RWPE2 (cell line): ENCODE measurements around the gene ANKRD35.
A peak's percentile ranks its signal among the peaks of the same experiment; 100 is the strongest.

Experiments used
- ATAC-seq: fragments of 200-7000 bp; cut with Tn5 transposase; 3 replicates; pipeline ENCODE4 v1.9.1; 2021; ENCODE audit warnings: low read depth
- DNase-seq: peaks from one replicate; pipeline ENCODE4 v3.0.0-alpha.2; 2020; ENCODE audit warnings: low spot score
- H3K27ac ChIP-seq: fragments of 450-650 bp; 2 replicates; pipeline ENCODE4 v1.5.1; 2017; ENCODE audit warnings: mild to moderate bottlenecking; ENCODE audit not compliant: poor library complexity, severe bottlenecking
- H3K27me3 ChIP-seq: fragments of 250-450 bp; sonication (Bioruptor Pico); 2 replicates; pipeline ENCODE4 v1.5.1; 2021; ENCODE audit warnings: mild to moderate bottlenecking, moderate library complexity; ENCODE audit not compliant: insufficient read depth, poor library complexity, severe bottlenecking
- H3K36me3 ChIP-seq: fragments of 250-450 bp; sonication (Bioruptor Pico); 2 replicates; pipeline ENCODE4 v1.5.1; 2020; ENCODE audit warnings: low read depth, mild to moderate bottlenecking, moderate library complexity
- H3K4me1 ChIP-seq: fragments of 250-450 bp; sonication (Bioruptor Pico); 2 replicates; pipeline ENCODE4 v1.5.1; 2021; ENCODE audit warnings: mild to moderate bottlenecking, moderate library complexity; ENCODE audit not compliant: insufficient read depth, poor library complexity, severe bottlenecking
- H3K4me3 ChIP-seq: fragments of 250-450 bp; sonication (Bioruptor Pico); 2 replicates; pipeline ENCODE4 v1.5.1; 2021; ENCODE audit warnings: mild to moderate bottlenecking, moderate library complexity; ENCODE audit not compliant: severe bottlenecking
- H3K9me3 ChIP-seq: fragments of 250-450 bp; sonication (Bioruptor Pico); 2 replicates; pipeline ENCODE4 v1.5.1; 2021; ENCODE audit warnings: mild to moderate bottlenecking, moderate library complexity; ENCODE audit not compliant: severe bottlenecking
- CTCF ChIP-seq: fragments of 450-650 bp; IDR thresholded peaks from one replicate; pipeline ENCODE4 v1.5.1; 2017; ENCODE audit warnings: mild to moderate bottlenecking, moderate library complexity; ENCODE audit not compliant: poor library complexity, severe bottlenecking

The ANKRD35 gene

DNA sequence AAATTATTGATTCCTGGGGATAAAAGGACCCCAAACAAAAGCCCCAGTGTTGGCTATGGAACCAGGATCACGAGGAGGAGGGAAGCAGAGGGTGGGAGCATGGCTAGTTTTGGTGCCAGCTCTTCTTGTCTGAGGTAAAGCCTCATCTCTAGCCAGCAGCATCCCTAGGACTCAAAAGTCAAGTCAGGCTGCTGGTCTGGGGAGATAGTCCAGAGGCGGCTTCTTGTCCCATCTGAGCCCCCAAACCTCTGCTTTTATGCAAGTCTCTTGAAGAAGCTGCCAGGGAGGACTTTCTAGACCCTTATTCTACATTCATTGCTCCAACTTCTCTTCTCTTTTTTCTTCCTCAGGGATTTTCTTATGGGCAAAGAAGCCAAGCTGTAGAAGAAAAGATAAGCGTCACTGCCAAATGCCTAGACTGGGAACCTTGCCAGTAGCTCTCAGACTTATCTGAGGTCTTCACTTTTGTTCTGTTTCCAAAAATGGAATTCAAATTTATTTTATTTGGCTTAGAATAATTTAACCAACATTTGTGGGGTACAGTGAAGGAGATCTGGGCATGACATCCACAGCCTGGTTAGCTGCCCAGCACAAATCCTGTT is 6.9 kb upstream of the ANKRD35 start:
- Histone ChIP-seq H3K36me3 (no peaks in the 10 kb centered on the region), H3K4me1 (peaks cover 26% of the 10 kb centered on the region), H3K27me3 (no peaks in the 10 kb centered on the region), H3K4me3 (no peak overlapping the region), H3K27ac (peak overlapping the region; percentile 97), H3K9me3 (no peaks in the 10 kb centered on the region)
- DNase-seq (no peak), ATAC-seq (peak; percentile 1; the same call in 1 of the 3 replicates)
- no peak for TF ChIP-seq CTCF

- Histone ChIP-seq H3K4me3 (no peak overlapping the region), H3K36me3 (no peaks in the 10 kb centered on the region), H3K27ac (peak overlapping the region; percentile 97)
Observed at GRCh38 chr1:145891587-145892485, 6.2 kb upstream of the ANKRD35 start.

GRCh38 chr1:145891143-145891542 is 5.5 kb upstream of the ANKRD35 start:
- Histone ChIP-seq H3K4me1 (peaks cover 26% of the 10 kb centered on the region), H3K9me3 (no peaks in the 10 kb centered on the region), H3K36me3 (no peaks in the 10 kb centered on the region), H3K4me3 (no peak overlapping the region), H3K27ac (peak overlapping the region; percentile 97), H3K27me3 (no peaks in the 10 kb centered on the region)
- TF ChIP-seq CTCF: no peak
- ATAC-seq (peak; percentile 22; the same call in 2 of the 3 replicates), DNase-seq (no peak)

More at GRCh38 chr1:145891587-145892485, 6.2 kb upstream of the ANKRD35 start:
- peaks cover 26% of the 10 kb centered on the region for H3K4me1 ChIP-seq
- TF ChIP-seq CTCF: peak; percentile 99
- peak; percentile 97 for ATAC-seq
- H3K9me3 ChIP-seq: no peaks in the 10 kb centered on the region
- DNase-seq: peak; percentile 98
- no peaks in the 10 kb centered on the region for H3K27me3 ChIP-seq

DNA sequence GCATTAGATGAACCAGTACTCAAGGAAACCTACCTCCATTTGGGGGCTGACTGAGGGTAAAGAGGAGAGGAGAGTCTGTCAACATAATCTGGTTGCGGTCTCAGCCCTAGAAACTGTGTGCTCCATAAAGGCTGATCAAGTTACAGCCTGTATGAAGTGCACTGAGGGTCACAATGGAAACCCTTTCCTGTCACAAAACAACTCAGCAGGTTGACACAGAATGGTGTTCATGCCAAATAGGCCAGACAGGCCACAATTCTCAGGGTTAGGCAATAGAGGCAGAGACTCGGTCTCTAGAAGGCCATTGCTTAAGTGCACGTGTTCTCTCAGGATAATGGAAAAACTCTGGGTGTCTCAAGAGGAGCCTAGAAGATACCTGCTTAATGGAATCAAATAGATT is 4.1 kb upstream of the ANKRD35 start:
- ATAC-seq: no peak
- H3K27me3 ChIP-seq: no peaks in the 10 kb centered on the region
- peak overlapping the region; percentile 97 for H3K27ac ChIP-seq
- no peak overlapping the region for H3K4me3 ChIP-seq
- TF ChIP-seq CTCF: no peak
- no peaks in the 10 kb centered on the region for H3K36me3 ChIP-seq
- H3K4me1 ChIP-seq: peaks cover 26% of the 10 kb centered on the region
- no peaks in the 10 kb centered on the region for H3K9me3 ChIP-seq
- no peak for DNase-seq
